Kidney capillary endothelial cell (primary cell): ENCODE measurements around the gene SPEN.

Experiments
- DNase-seq: peaks from one replicate; pipeline ENCODE4 v3.0.0-alpha.2; 2018; ENCODE audit warnings: low spot score

Gene SPEN

DNA sequence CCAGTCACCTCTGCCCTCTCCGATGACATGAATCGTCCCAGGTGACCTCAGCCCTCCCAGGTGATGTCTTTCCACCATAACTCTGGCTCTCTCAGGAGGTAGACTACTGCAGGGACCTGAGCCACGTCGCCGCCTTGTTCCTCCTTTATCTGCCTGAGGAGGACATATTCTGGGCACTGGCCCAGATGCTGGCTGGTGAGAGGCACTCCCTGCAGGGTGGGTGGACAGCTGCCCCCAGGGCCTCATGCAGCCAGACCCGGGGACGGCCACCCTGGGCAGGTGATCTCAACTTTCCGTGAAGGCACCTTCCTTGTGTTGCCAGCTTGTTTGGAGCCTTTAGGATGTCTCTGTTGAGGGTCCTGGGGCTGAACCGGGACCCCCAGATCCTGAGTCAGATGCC, 142.3 kb downstream of the SPEN start:
- DNase-seq, result no peak
